Type B pancreatic cell (in vitro differentiated cells): ENCODE measurements around the gene DMWD. TPM values are rescaled to one million over a fixed set of nuclear protein-coding genes. Genes with fewer than 3 reads are reported as not detected.

Experiments
- DNase-seq: peaks from one replicate; pipeline ENCODE4 v3.0.0; 2021; ENCODE audit warnings: mixed read lengths; ENCODE audit not compliant: unreplicated experiment; ENCODE audit errors: extremely low spot score
- H3K27ac Mint-ChIP-seq: 2 replicates; pipeline ENCODE4 v1.8.0; 2021; ENCODE audit warnings: mild to moderate bottlenecking, mixed read lengths
- H3K27me3 Mint-ChIP-seq: 2 replicates; pipeline ENCODE4 v1.8.0; 2021; ENCODE audit warnings: mixed read lengths
- H3K36me3 Mint-ChIP-seq: 2 replicates; pipeline ENCODE4 v1.8.0; 2021; ENCODE audit warnings: mixed read lengths
- H3K4me1 Mint-ChIP-seq: one replicate; pipeline ENCODE4 v1.8.0; 2021; ENCODE audit warnings: mixed read lengths; ENCODE audit not compliant: unreplicated experiment
- H3K4me3 Mint-ChIP-seq: 2 replicates; pipeline ENCODE4 v1.8.0; 2021; ENCODE audit warnings: mild to moderate bottlenecking, mixed read lengths
- H3K9me3 Mint-ChIP-seq: 2 replicates; pipeline ENCODE4 v1.8.0; 2021; ENCODE audit warnings: mixed read lengths
- CTCF ChIP-seq: fragments of 200-600 bp; sonication (generic); conservative IDR thresholded peaks from 2 replicates; pipeline ENCODE4 v1.5.0; 2021; ENCODE audit warnings: antibody characterized with exemption, mild to moderate bottlenecking
- total RNA-seq: library from RNA; stranded (reverse); gene quantifications from 2 replicates; pipeline ENCODE4 v1.2.1, GENCODE V29; 2021; ENCODE audit warnings: low replicate concordance

DMWD gene
- total RNA-seq, 1 donor from 2014 or later: 94.0 TPM

- H3K36me3 Mint-ChIP-seq: peaks cover 11% of the 10 kb centered on the region
- H3K27ac Mint-ChIP-seq: no peak overlapping the region
- no peaks in the 10 kb centered on the region for H3K9me3 Mint-ChIP-seq
- no peak for TF ChIP-seq CTCF
- H3K27me3 Mint-ChIP-seq: no peaks in the 10 kb centered on the region
- DNase-seq: no peak
- no peak overlapping the region for H3K4me3 Mint-ChIP-seq
- H3K4me1 Mint-ChIP-seq: peaks cover 20% of the 10 kb centered on the region
These were observed 12.5 kb downstream of the DMWD start for GRCh38 chr19:45780146-45780447.

GRCh38 chr19:45779231-45780145 lies 13.2 kb downstream of the DMWD start:
- TF ChIP-seq CTCF: peak; percentile 77
- Mint-ChIP-seq H3K27me3 (no peaks in the 10 kb centered on the region), H3K36me3 (peaks cover 11% of the 10 kb centered on the region)

GRCh38 chr19:45778010-45778661 lies 14.5 kb downstream of the DMWD start:
- no peaks in the 10 kb centered on the region for H3K27me3 Mint-ChIP-seq
- no peak for DNase-seq
- H3K4me3 Mint-ChIP-seq: no peak overlapping the region
- H3K9me3 Mint-ChIP-seq: no peaks in the 10 kb centered on the region
- H3K4me1 Mint-ChIP-seq: peaks cover 20% of the 10 kb centered on the region
- TF ChIP-seq CTCF: no peak
- no peak overlapping the region for H3K27ac Mint-ChIP-seq
- H3K36me3 Mint-ChIP-seq: peaks cover 11% of the 10 kb centered on the region

More at GRCh38 chr19:45779231-45780145, 13.2 kb downstream of the DMWD start:
- Mint-ChIP-seq H3K4me1 (peaks cover 20% of the 10 kb centered on the region), H3K9me3 (no peaks in the 10 kb centered on the region), H3K4me3 (peak overlapping the region; percentile 85), H3K27ac (peak overlapping the region; percentile 81)
- DNase-seq: peak; percentile 89

GRCh38 chr19:45777395-45777961 lies 15.2 kb downstream of the DMWD start:
- TF ChIP-seq CTCF: no peak
- peaks cover 11% of the 10 kb centered on the region for H3K36me3 Mint-ChIP-seq
- no peaks in the 10 kb centered on the region for H3K27me3 Mint-ChIP-seq
- H3K9me3 Mint-ChIP-seq: no peaks in the 10 kb centered on the region
- DNase-seq: no peak
- no peak overlapping the region for H3K4me3 Mint-ChIP-seq
- peaks cover 20% of the 10 kb centered on the region for H3K4me1 Mint-ChIP-seq
- no peak overlapping the region for H3K27ac Mint-ChIP-seq

GRCh38 chr19:45774765-45775164 lies 17.9 kb downstream of the DMWD start:
- peak; percentile 26 for TF ChIP-seq CTCF
- Mint-ChIP-seq H3K27me3 (no peaks in the 10 kb centered on the region), H3K4me1 (peaks cover 18% of the 10 kb centered on the region), H3K9me3 (no peaks in the 10 kb centered on the region), H3K4me3 (no peak overlapping the region), H3K36me3 (peaks cover 11% of the 10 kb centered on the region), H3K27ac (no peak overlapping the region)
- no peak for DNase-seq
